NOMO-1 treated with dmso at 0.1 percent for 144 hours (cell line): ENCODE results near the gene ABCG2.

Experiments used
- DNase-seq: peaks from one replicate; lab custom pipeline; 2025; ENCODE audit not compliant: unreplicated experiment; lab: John Stamatoyannopoulos, UW

The ABCG2 gene

DNA sequence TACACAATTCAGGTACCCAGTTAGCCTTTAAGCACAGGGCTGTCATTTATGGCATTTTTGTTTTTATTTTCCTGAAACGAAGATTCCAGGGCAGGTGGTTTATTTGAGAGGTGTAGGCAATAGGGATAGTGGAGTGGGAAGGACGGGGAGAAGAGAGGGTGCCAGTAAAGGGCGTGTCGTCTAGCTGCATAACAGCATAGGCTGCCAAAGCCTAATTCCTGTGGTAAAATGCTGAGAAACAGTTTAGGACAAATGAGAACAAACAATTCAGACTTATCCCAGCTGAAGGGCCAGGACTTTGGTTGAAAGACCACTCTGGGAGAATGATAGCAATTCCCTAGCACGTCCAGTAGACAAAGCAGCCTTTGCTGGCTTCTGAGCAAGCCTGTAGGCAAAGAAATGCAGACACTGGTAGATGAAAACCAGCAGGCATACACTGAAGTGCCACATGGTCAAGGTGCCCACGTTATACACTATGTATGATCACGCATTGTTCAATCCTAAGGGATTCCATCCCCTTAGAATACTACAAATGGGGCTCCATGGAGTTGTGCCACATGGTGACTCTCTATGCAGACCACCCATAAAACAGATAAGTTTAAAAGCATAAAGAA lies 80.4 kb downstream of the ABCG2 start:
- no peak for DNase-seq

DNA sequence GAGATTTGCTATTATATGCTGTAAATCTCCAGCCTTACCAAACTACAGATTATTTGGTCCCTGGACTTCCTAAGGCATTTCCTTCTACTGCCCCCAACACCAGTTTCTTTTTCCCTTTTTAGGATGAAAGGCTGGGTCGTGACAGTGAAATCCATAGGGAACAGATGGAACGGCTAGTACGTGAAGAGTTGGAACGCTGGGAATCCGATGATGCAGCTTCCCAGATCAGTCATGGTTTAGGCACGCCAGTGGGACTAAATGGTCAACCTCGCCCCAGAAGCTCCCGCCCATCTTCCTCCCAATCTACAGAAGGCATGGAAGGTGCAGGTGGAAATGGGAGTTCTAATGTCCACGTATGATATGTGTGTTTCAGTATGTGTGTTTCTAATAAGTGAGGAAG lies 83.1 kb downstream of the ABCG2 start:
- DNase-seq: no peak

DNA sequence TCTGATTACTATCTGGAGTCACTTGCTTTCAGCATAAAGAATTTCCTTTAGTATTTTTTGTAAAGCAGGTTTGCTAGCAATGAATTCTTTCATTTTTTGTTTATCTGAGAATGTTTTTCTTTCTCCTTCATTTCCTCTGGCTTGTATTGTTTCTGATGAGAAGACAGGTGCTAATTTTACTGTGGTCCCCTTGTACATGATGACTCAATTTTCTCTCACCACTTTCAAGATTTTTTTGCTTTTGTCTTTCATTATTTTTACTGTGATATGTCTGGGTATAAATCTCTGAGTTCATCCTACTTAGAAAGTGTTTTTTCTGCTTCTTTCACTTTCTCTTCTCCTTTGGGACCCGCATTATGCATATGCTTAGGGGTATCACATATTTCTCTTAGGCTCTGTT lies 88.4 kb downstream of the ABCG2 start:
- DNase-seq: no peak

- no peak for DNase-seq
These were observed 94.0 kb downstream of the ABCG2 start for GRCh38 chr4:88064410-88064809.

DNA sequence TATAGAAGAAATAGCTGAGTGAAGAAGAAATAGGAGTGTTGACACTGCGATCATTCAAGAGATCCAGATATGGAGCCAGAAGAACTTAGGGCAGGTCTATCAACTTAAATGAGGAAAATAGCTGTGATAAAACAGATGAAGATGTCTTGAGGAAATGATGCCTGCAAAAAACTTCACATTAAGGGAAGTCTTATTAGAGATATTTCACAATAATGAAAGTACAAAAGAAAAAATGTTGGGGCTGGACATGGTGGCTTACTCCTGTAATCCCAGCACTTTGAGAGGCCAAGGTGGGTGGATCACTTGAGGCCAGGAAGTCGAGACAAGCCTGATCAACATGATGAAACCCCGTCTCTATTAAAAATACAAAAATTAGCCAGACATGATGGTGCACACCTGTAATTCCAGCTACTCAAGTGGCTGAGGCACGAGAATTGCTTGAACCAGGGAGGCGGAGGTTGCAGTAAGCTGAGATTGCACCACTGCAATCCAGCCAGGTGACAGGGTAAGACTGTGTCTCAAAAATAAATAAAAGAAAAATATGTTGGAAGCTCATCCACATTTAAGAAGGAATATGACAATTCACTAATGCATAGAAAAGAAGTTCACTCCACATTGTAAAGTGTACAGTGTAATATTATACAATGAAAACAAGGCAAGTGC lies 94.7 kb downstream of the ABCG2 start:
- DNase-seq: no peak

GRCh38 chr4:88062843-88063242 lies 95.6 kb downstream of the ABCG2 start:
- DNase-seq: no peak

GRCh38 chr4:88062311-88062710 lies 96.1 kb downstream of the ABCG2 start:
- DNase-seq: no peak

DNA sequence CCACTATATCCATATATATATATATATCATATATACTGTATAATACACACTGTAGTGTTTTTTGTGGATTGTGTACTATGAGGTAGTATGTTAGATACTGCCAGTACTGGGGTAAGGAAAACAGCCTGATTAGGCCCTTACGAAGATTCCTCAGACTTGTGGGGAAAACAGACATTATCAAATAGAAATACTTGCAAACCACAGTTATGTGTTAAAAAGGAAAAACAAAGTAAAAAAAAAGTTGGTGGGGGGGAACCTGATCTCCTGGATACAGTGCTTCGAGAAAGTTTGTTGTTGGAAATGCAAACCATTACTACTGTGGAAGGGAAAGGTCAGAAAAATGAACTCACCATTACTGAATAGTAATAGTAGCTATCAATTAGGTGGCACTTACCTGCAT lies 98.0 kb downstream of the ABCG2 start:
- no peak for DNase-seq

DNA sequence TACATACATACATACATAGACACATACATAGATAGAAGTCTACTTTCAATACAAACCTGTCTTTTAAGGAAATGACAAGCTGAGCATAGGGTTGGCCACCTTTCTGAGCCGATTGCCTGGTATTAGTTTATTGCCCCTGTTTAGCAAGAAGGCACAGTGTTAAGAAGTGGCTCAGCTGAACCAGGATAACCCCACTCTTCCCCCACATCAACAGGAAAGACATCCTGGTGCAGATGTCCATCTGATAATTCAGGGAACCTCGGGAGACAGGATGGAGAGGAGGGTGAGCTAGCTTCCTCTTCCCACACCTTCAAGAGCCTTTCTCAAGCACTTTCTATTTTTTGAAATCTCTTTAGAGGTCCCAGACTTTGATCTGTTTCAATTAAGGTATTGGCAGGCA lies 98.7 kb downstream of the ABCG2 start:
- no peak for DNase-seq

DNA sequence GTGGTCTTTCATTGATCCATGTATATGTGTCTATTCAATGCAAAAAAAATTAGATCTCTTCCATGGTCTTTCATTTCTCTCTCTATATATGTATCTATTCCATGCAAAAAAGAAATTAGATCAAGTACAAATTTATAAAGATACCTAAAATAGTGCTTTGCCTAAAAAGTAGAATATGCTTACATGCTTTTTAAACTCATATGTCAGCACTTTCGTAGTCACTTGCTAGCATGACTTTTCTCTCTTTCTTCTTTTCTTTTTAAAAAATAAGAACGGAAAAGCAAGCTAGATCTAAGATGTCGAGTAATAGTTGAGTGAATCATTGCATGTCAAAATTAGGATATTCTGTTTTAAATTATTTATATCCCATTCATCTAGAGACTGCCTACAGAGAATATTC lies 100.1 kb downstream of the ABCG2 start:
- DNase-seq: no peak

GRCh38 chr4:88054901-88055300 lies 103.5 kb downstream of the ABCG2 start:
- no peak for DNase-seq

DNA sequence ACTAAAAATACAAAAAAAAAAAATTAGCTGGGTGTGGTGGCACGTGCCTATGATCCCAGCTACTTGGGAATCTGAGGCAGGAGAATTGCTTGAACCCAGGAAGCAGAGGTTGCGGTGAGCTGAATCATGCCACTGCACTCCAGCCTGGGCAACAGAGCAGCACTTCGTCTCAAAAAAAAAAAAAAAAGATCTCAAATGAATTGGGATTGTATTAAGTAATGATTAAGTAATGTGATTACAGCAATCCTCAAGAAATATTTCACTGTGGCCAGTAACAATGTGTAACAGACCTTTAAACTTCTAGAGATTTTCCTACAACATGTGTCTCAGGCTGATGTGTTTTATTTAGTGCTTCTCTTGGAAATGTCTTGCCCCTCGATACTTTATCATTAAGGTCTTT lies 104.2 kb downstream of the ABCG2 start:
- no peak for DNase-seq

GRCh38 chr4:88045021-88045420 lies 113.4 kb downstream of the ABCG2 start:
- no peak for DNase-seq

- no peak for DNase-seq
These were observed 114.7 kb downstream of the ABCG2 start for GRCh38 chr4:88043586-88044340.

GRCh38 chr4:88043001-88043400 lies 115.4 kb downstream of the ABCG2 start:
- no peak for DNase-seq

DNA sequence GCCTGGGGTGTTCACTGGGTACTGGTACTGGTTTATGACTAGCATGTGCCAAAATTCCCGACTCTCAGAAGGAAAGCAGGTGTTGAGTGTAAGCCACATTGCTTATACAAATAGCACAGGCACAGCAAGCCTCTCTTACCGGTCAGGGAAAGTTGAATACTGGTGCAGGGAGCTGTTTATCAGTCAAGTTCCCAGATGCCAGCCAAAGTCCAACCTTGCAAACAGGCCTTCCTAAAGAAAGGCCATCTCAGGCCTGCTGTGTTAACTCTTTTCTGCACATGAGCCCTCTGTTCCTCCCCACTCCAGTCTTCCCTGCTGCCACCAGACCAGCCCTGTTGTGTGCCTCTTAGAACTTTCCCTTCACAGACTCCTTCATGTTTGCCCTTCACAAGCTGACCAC lies 116.8 kb downstream of the ABCG2 start:
- no peak for DNase-seq

- no peak for DNase-seq
These were observed 117.7 kb downstream of the ABCG2 start for GRCh38 chr4:88040707-88041106.
